Body of pancreas (tissue), 4 donors: ENCODE data around the gene CCDC188.

Source experiments
- POLR2A ChIP-seq, 3 donors: fragments of 450-650 bp; IDR thresholded peaks; one replicate each; pipeline ENCODE4 v1.6.1; 2016; ENCODE audit warnings: antibody characterized with exemption in 3 of 3, mild to moderate bottlenecking in 2 of 3
- TF ChIP-seq, protein P1 (sequence below), 7 experiments: fragments of 450-650 bp in 4 of 7; fragments of 200-600 bp in 3 of 7; sonication (generic) in 3 of 7; IDR thresholded peaks; one replicate each; pipeline ENCODE4 v1.5.1; 2016 to 2019; ENCODE audit warnings: antibody characterized with exemption in 7 of 7

DNA sequence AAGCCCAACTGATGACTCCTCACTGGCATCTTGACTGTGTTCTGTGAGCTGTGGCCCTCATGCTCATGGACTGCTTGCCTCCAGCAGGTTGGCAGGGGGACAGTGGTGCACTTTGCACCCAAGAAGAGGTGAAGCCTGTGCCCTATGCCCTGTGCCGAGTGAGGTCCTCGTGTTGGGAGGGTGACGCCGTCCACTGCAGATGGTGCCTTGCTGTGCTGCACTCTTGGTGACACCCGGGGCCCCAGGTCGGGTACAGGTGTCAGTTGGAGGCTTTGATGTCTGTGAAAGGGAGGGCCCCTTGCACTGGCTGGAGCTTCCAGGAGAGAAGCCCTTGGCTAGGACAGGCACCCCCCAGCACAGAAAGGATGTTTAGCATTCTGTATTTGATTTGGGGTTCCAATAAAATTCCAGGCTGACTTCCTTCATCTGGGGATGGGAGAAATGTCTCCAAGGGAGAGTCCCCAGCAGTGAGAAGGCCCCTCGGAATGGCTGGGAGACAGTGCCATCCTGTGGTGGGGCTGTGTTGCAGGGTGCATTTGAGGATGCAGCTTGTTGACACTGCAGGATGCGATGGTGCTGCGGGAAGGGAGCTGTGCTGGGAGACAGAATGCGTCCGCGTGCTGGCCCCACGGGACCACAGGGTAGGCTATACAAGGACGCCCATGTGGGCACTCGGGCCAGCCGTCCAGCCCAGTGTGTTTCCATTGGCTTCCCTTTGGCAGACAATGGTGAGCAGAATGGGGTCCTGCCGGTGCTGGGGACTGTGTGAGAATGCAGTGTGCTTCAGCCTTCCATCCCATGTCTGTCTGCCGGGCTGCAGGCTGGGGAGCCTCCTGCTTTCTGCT lies 21.7 kb downstream of the CCDC188 start:
- TF ChIP-seq, protein P1, sequence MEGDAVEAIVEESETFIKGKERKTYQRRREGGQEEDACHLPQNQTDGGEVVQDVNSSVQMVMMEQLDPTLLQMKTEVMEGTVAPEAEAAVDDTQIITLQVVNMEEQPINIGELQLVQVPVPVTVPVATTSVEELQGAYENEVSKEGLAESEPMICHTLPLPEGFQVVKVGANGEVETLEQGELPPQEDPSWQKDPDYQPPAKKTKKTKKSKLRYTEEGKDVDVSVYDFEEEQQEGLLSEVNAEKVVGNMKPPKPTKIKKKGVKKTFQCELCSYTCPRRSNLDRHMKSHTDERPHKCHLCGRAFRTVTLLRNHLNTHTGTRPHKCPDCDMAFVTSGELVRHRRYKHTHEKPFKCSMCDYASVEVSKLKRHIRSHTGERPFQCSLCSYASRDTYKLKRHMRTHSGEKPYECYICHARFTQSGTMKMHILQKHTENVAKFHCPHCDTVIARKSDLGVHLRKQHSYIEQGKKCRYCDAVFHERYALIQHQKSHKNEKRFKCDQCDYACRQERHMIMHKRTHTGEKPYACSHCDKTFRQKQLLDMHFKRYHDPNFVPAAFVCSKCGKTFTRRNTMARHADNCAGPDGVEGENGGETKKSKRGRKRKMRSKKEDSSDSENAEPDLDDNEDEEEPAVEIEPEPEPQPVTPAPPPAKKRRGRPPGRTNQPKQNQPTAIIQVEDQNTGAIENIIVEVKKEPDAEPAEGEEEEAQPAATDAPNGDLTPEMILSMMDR (IDR thresholded peaks at IDR 0.05), result peak in 5 of 7 experiments; percentile 10 to 54 (median 40)
- TF ChIP-seq POLR2A (IDR thresholded peaks at IDR 0.05), result no peak
